Fibroblast of villous mesenchyme (primary cell): ENCODE measurements around the gene NNMT. TPM values are rescaled to one million over a fixed set of nuclear protein-coding genes. Genes with fewer than 3 reads are reported as not detected.

Source experiments
- DNase-seq: peaks from one replicate; pipeline ENCODE4 v3.0.0-alpha.2; 2010; ENCODE audit warnings: low read depth
- H3K4me3 ChIP-seq: 2 replicates; pipeline ENCODE4 v1.5.1; 2011; ENCODE audit warnings: low read depth, mild to moderate bottlenecking, low read length
- total RNA-seq: library from RNA; depleted of rRNA; stranded (reverse); fragments of >200 nt; gene quantifications from 2 replicates; pipeline ENCODE4 v1.2.3, GENCODE V29; 2012
- TF ChIP-seq, protein P1 (sequence below): IDR thresholded peaks from 2 replicates; pipeline ENCODE4 v1.5.1; 2012; ENCODE audit warnings: low read depth, mild to moderate bottlenecking, low read length; ENCODE audit not compliant: insufficient read depth

Gene NNMT
- total RNA-seq, 1 donor = 505 TPM

DNA sequence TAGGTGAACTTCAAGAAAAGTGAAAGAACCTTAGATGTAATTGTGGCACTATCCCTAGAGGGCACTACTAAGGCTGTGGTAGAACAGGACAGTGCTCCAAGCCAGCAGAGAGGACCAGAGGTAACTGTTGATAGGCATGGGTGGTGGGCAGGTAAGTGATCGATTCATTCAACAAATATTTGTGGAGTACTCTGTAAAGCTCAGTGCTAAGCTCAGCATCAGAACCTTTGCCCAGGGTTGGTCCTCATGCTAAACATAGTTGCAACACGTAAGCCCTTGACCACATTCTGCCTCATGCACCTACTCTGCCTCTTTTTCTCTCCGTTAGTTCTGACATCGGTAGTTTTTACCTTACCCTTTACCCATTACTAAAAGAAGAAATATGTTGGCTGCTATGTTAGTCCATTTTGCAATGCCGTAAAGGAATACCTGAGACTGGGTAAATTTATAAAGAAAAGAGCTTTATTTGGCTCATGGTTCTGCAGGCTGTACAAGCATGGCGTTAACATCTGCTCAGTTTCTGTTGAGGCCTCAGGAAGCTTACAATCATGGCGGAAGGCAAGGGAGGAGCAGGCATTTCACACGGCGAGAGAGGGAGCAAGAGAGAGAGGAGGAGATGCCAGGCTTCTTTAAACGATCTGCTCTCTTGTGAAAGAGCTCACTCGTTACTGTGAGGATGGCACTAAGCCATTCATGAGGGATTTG is 18.4 kb upstream of the NNMT start:
- no peak overlapping the region for H3K4me3 ChIP-seq
- no peak for DNase-seq
- TF ChIP-seq, protein P1, sequence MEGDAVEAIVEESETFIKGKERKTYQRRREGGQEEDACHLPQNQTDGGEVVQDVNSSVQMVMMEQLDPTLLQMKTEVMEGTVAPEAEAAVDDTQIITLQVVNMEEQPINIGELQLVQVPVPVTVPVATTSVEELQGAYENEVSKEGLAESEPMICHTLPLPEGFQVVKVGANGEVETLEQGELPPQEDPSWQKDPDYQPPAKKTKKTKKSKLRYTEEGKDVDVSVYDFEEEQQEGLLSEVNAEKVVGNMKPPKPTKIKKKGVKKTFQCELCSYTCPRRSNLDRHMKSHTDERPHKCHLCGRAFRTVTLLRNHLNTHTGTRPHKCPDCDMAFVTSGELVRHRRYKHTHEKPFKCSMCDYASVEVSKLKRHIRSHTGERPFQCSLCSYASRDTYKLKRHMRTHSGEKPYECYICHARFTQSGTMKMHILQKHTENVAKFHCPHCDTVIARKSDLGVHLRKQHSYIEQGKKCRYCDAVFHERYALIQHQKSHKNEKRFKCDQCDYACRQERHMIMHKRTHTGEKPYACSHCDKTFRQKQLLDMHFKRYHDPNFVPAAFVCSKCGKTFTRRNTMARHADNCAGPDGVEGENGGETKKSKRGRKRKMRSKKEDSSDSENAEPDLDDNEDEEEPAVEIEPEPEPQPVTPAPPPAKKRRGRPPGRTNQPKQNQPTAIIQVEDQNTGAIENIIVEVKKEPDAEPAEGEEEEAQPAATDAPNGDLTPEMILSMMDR = no peak

- DNase-seq = no peak
- TF ChIP-seq, protein P1 = no peak
- H3K4me3 ChIP-seq = no peak overlapping the region
Observed at GRCh38 chr11:114278342-114279065, 17.7 kb upstream of the NNMT start.

GRCh38 chr11:114279792-114280546 is 16.2 kb upstream of the NNMT start:
- TF ChIP-seq, protein P1 = no peak
- no peak overlapping the region for H3K4me3 ChIP-seq
- peak; percentile 47 for DNase-seq

DNA sequence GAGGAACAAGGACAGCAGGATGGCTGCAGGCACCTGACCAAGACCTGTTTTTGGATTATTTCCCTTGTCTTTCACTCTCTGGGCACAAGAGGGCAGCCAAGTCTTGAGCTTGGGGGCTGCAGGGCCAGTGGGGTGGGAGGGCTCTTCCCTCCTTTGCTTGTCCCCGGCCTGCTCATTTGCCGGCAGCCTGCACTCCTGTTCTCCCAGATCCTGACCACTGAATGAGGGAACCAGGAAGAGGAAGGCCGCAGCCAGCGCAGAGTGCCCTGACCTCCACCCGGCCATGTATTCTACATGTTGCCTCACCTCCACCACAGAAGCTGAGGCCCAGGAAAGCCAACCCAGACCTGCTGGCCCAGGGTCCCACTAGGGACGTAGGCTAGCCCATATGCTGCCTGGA is 15.5 kb upstream of the NNMT start:
- TF ChIP-seq, protein P1 = peak; percentile 84
- DNase-seq = peak; percentile 94
- no peak overlapping the region for H3K4me3 ChIP-seq

DNA sequence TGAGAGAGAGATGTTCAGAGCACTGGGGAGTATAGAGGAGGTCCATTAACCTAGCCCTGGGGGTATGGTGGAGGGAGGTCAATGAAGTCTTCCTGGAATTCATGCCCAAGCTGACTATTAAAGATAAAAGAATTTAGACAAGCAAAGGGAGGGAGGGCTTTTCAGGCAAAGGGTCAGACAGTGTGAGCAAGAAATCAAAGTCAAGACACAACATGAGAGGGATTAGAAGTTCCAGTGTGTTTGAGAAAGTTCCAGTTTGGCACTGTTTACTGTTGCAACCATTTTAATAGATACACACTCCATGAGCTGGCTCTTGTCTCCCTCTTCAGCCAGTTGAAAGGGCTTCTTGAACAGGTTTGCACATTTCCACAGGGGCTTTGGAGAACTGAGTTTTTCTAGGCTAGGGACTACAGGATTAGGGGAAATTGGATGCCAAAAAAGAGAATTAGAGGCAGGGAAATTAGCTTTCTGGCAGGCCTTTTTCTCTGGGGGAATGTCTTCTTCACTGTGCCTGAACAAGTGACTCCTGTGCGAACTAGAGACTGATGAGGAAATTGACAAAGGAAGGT is 14.7 kb upstream of the NNMT start:
- DNase-seq = peak; percentile 81
- H3K4me3 ChIP-seq = no peak overlapping the region
- TF ChIP-seq, protein P1 = no peak

- no peak overlapping the region for H3K4me3 ChIP-seq
- TF ChIP-seq, protein P1 = no peak
- DNase-seq = peak; percentile 44
Observed at GRCh38 chr11:114282488-114282887, 13.7 kb upstream of the NNMT start.
